ENCODE results near the gene POLR3H.

Gene POLR3H

GRCh38 chr22:41512421-41513194, 31.7 kb downstream of the POLR3H start:
- no peak for DNase-seq

- no peak for DNase-seq
Measured at GRCh38 chr22:41511521-41511968, 32.7 kb downstream of the POLR3H start.

GRCh38 chr22:41508770-41509170, 35.5 kb downstream of the POLR3H start:
- DNase-seq: no peak

GRCh38 chr22:41507330-41508063, 36.8 kb downstream of the POLR3H start:
- no peak for DNase-seq

GRCh38 chr22:41505511-41506220, 38.6 kb downstream of the POLR3H start:
- no peak for DNase-seq

- no peak for DNase-seq
Measured at GRCh38 chr22:41504816-41505215, 39.5 kb downstream of the POLR3H start.

GRCh38 chr22:41504397-41504796, 39.9 kb downstream of the POLR3H start:
- no peak for DNase-seq

GRCh38 chr22:41501209-41501608, 43.1 kb downstream of the POLR3H start:
- DNase-seq: peak; percentile 23 to 36

GRCh38 chr22:41500303-41500702, 44.0 kb downstream of the POLR3H start:
- no peak for DNase-seq

- no peak for DNase-seq
Measured at GRCh38 chr22:41499624-41500280, 44.5 kb downstream of the POLR3H start.

- no peak for DNase-seq
Measured at GRCh38 chr22:41498303-41498835, 45.9 kb downstream of the POLR3H start.

- DNase-seq: no peak
Measured at GRCh38 chr22:41491374-41492100, 52.7 kb downstream of the POLR3H start.

GRCh38 chr22:41488596-41489385, 55.5 kb downstream of the POLR3H start:
- DNase-seq: no peak

GRCh38 chr22:41488076-41488475, 56.2 kb downstream of the POLR3H start:
- no peak for DNase-seq

- no peak for DNase-seq
Measured at GRCh38 chr22:41487037-41487935, 57.0 kb downstream of the POLR3H start.

GRCh38 chr22:41485033-41485432, 59.2 kb downstream of the POLR3H start:
- no peak for DNase-seq

GRCh38 chr22:41482319-41482935, 61.8 kb downstream of the POLR3H start:
- no peak for DNase-seq

- no peak for DNase-seq
Measured at GRCh38 chr22:41481925-41482318, 62.3 kb downstream of the POLR3H start.

GRCh38 chr22:41481131-41481830, 63.0 kb downstream of the POLR3H start:
- no peak for DNase-seq

All from CD4-positive, alpha-beta T cell treated with Interferon alpha-2 for 1 hour (primary cell).